Pons (tissue), 1 donor: Measurements from ENCODE around the gene SORBS1.
A peak's percentile ranks its signal among the peaks of the same experiment; 100 is the strongest.
"Not testable (repeated sequence)": the region's sequence is repeated elsewhere in the genome, so short reads cannot be mapped to it uniquely, and the experiment has no call there.

Source experiments
- DNase-seq: peaks from one replicate; pipeline ENCODE4 v3.0.0-alpha.2; 2016; ENCODE audit warnings: low spot score

SORBS1 gene

GRCh38 chr10:95482501-95483233 lies 78.5 kb downstream of the SORBS1 start:
- no peak for DNase-seq

DNA sequence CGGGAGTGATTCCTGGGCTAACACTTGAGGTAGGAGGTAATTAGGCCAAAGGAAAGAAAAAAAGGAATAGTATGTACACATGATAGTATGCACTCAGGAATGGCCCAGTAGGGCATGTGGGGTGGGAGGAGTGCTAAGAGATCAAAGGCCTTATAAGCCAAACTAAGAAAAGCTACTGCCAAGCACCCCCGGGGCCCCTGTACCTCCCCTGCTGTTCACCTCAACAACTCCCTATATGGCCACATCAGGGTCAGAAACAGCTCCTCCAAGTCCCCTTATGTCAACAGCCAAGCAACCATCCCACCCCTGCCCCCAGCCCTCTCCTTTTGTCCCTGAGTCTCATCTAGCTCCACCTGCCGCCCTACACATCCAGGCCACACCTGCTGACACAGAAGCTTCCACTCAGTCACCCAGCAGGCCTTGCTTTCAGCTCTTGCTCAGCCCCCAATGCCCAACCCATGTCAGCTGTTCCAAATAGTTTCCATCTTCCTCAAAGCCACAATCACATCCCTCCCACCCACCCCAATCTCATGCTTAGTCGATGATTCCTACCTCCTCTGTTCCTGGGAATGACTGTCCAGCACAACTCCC lies 80.2 kb downstream of the SORBS1 start:
- DNase-seq, result no peak

GRCh38 chr10:95480102-95480900 lies 80.9 kb downstream of the SORBS1 start:
- DNase-seq, result no peak

GRCh38 chr10:95478935-95479334 lies 82.2 kb downstream of the SORBS1 start:
- no peak for DNase-seq

- no peak for DNase-seq
These were observed 83.0 kb downstream of the SORBS1 start for GRCh38 chr10:95478185-95478584.

DNA sequence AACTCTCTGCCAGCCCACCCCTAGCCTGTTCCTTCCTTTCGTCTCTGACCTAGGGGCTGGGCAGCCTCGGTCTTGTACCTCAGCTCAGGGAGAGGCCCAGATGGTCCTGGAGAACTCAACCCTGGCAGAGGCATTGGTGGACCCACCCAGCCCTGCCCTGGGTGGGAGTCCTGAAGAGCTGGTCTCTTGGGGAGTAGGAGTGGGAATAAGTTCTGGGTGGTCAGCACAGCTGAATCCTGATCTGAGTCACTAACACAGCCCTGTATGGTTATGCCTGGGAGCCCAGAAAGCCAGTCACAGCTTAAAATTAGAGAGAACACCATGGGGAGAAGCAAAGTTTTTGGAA lies 84.0 kb downstream of the SORBS1 start:
- DNase-seq, result no peak

- DNase-seq, result peak; percentile 54
These were observed 84.5 kb downstream of the SORBS1 start for GRCh38 chr10:95476469-95477174.

DNA sequence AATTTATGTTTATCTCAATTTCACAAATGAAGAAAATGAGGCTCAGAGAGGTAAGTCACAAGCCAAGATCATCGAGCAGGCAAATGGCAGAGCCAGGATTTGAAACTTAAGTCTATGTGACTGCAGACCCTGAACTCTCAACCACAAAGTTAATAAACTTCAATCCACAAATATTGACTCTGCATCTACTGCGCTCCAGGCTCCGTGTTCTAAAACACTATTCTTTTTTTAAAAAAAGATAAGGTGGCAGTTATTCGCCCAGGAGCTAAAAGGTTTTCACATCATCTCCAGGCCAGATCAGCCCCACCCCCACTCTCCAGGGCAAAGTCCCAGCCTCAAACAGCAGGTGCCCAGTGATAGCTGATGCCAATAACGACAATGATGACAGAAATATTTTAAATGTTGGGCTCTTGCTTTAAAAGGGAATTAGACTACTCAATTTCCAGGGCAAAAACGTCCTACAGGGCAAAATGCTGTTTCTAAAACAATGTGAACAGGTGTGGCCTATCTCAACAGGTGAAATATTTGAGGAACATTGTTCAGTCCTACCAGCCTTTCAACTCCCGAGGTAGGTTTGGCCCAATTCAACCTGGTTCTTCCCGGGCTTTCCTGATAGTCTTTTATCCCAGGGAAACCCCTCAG lies 85.2 kb downstream of the SORBS1 start:
- DNase-seq, result no peak

DNA sequence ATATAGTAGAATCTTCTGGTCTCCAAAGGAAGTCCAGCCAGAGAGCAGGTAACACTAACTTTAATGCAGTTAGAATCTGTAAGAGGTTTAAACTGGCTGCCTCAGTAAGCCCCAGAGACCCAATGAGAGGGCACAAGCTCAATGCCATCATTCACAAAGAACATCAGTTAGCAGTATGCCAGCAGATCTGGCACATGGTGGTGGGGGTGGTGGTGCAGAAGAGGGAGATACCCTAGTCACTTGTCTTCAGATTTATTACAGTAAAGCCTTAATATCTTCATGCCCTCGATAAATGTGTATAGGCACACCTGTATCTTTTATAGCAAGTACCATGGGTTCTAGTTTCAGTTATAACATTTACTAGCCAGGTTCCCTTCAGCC lies 86.2 kb downstream of the SORBS1 start:
- no peak for DNase-seq

DNA sequence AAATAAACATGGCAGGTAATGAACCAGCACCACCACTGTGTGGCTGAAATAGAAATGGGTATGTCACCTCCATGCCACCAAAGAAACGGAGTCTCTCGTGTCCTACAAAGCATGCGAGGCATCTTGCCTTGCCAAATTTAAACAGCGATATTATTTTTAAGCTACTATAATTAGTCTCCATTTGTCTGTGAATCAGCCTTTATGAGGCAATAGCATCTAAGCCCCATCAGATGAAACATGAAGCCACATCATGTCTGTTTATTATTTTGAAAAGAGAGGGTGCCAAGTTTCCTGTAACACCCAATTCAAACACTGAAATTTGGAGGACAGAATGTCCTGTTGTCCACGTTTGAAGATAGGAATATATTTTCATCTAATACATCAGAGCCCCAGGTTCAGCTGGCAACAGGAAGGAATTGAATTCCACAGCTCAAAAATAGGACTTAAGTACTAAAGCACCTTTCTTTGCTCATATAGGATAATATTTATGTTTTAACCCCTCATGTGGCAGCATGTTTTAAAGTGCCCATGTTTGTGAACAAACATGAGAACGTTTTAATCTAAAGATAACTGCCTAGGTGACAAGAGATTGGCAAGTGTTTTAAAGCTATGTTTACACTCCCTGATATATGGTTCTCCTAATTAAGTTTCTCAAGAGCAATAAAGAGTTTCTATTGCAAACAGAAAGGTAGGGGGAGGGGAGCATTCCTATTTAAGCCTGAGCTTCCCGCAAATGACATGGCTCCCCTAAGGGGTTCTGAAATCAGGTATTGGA lies 86.8 kb downstream of the SORBS1 start:
- no peak for DNase-seq

GRCh38 chr10:95472304-95473088 lies 88.7 kb downstream of the SORBS1 start:
- DNase-seq, result no peak

GRCh38 chr10:95469676-95470075 lies 91.5 kb downstream of the SORBS1 start:
- DNase-seq, result no peak

GRCh38 chr10:95469251-95469650 lies 91.9 kb downstream of the SORBS1 start:
- no peak for DNase-seq

DNA sequence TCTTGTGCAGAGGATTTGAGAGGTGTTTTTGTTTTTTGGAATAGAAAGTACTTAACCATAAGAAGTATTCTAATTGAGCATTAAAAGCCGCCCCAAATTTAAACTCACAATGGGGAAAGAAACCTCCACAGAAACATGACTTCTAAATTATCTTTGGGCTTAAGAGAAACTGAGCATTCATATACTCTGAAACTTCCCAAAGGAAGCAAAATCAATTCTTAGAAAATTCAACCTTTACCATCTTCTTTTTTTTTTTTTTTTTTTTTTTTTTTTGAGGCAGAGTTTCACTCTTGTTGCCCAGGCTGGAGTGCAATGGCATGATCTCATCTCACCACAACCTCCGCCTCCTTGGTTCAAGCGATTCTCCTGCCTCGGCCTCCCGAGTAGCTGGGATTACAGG lies 93.5 kb downstream of the SORBS1 start:
- DNase-seq, result not testable (repeated sequence)

- no peak for DNase-seq
These were observed 94.0 kb downstream of the SORBS1 start for GRCh38 chr10:95467162-95467599.

DNA sequence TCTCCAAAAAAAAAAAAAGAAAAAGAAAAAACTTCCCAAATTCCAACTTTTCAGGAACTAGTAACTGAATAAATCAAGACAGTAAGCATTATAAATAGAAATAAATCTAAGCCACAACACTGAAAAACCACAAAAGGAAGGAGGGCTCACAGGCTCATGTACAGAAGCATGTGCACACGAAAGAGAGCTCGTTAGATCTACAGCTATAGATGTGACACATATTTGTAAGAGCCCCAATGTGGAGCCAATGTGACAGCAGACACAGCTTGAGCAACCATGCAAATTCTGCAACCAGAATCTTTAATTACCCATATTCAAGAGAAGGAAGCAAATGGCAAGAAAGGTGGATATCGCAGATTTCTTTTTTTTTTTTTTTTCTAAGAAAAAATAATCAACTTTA lies 94.7 kb downstream of the SORBS1 start:
- no peak for DNase-seq

DNA sequence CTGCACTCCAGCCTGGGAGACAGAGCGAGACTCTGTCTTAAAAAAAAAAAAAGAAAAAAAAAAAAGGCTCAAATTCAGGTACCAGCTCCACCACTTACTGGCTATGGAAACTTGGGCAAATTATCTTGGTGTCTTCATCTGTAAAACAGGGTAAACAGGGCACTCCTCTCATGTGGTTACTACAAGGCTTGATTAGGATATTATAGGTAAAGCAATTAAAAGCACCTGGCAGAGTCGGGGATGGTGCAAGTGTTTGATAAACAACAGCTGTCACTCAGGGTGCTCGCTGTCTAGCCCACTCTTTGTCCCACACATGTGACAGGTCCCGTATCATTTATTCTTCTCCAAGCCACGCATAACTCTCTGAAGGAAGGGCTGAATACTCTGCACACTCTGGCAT lies 96.9 kb downstream of the SORBS1 start:
- DNase-seq, result no peak

DNA sequence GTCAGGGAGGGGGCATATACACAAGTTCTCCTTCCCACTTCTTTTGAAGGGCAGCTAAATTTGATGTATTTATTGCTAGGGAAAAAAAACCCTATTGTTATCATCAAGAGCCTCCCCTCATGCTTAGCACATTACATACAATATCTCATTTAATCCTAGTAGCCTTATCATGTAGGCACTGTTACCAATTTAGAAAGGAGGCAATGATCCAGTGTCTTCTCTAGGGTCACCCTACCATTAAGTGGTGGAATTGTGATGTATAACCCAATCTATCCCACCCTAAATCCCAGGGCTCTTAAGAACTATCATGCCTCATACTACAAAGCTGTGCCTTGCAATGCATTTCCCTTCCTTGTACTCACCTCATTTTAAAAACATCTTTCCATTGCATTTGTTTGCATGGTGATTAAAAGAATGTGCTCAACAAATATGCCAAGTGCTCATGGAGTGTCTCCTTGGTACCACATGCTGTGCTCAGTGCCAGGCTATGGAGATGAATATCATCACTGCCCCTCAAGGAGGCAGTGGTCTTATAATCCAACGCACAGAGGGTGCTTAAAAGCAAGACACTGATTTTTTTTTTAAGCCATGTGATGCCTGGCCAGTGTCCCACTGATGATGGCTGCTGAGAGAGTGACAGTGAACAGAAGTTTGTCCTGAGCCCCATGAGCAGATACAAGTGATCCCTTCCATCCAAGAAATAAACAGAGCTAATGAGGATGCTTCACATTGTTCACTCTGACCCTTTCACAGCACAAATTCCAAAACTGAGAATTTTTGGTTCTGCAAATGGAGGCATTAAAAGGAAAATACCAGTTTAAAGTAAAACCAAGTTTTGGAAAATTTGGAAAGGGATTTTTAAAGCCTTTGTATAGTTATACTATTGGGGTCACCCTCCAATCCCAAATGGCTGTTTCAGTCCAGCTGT lies 98.2 kb downstream of the SORBS1 start:
- DNase-seq, result no peak

DNA sequence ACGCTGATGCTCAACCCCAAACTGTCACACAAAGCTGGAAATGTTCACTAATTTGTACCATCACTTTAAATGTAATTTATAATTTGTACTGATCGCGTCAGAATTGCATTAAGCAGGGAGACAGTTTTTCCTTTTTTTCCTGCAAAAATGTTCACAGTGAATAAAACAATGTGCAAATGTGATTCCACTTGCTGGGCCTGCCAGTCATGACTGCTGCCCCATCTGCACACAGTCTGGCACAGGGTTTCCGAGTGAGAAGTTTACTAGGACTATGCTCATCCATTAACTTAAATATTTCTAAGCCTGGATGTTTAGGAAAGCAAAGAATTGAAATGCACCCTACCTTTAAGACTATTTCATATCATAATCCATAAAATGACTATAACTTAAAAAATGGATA lies 99.6 kb downstream of the SORBS1 start:
- DNase-seq, result no peak
